WTC11 (cell line): ENCODE data around the gene SLC30A2.

Experiments used
- ARID4B ChIP-seq: sonication (generic); formaldehyde crosslinking; IDR thresholded peaks from 2 replicates; pipeline ENCODE4 v1.8.0; 2023; ENCODE audit warnings: missing genetic modification reagents, mild to moderate bottlenecking, borderline replicate concordance
- ATF1 ChIP-seq: sonication (generic); formaldehyde crosslinking; IDR thresholded peaks from 2 replicates; pipeline ENCODE4 v1.8.1; 2023; ENCODE audit warnings: mild to moderate bottlenecking, moderate library complexity, missing genetic modification reagents
- CTCF ChIP-seq: fragments of 200-600 bp; IDR thresholded peaks from 2 replicates; pipeline ENCODE4 v1.8.0; 2022; ENCODE audit warnings: antibody characterized with exemption
- ELF4 ChIP-seq: sonication (generic); formaldehyde crosslinking; IDR thresholded peaks from 2 replicates; pipeline ENCODE4 v1.8.1; 2022; ENCODE audit warnings: low read depth, mild to moderate bottlenecking, moderate library complexity, missing genetic modification reagents
- FOXP1 ChIP-seq: sonication (generic); formaldehyde crosslinking; IDR thresholded peaks from 2 replicates; pipeline ENCODE4 v1.8.0; 2022; ENCODE audit warnings: missing genetic modification reagents, mild to moderate bottlenecking, moderate library complexity, borderline replicate concordance
- HMGA2 ChIP-seq: fragments of 250-450 bp; sonication (Bioruptor Pico); IDR thresholded peaks from 2 replicates; pipeline ENCODE4 v1.4.0; 2021; ENCODE audit warnings: mild to moderate bottlenecking, moderate library complexity
- IRF2 ChIP-seq: sonication (generic); formaldehyde crosslinking; IDR thresholded peaks from 2 replicates; pipeline ENCODE4 v1.8.0; 2022; ENCODE audit warnings: low read depth, missing genetic modification reagents, borderline replicate concordance
- MAX ChIP-seq: sonication (generic); formaldehyde crosslinking; IDR thresholded peaks from 2 replicates; pipeline ENCODE4 v1.8.0; 2022; ENCODE audit warnings: mild to moderate bottlenecking, missing genetic modification reagents
- RELA ChIP-seq: sonication (generic); formaldehyde crosslinking; IDR thresholded peaks from 2 replicates; pipeline ENCODE4 v1.8.1; 2022; ENCODE audit warnings: missing genetic modification reagents, mild to moderate bottlenecking, borderline replicate concordance
- SP1 ChIP-seq: sonication (generic); formaldehyde crosslinking; conservative IDR thresholded peaks from 2 replicates; pipeline ENCODE4 v1.8.1; 2022; ENCODE audit warnings: missing genetic modification reagents
- ZNF425 ChIP-seq: fragments of 250-450 bp; sonication (Bioruptor Pico); conservative IDR thresholded peaks from 2 replicates; pipeline ENCODE4 v1.9.0; 2021; ENCODE audit warnings: mild to moderate bottlenecking

- TF ChIP-seq CTCF (no peak), ZNF425 (CRISPR knock-in tag) (no peak), SP1 (CRISPR knock-in tag) (no peak), ELF4 (CRISPR knock-in tag) (no peak), RELA (CRISPR knock-in tag) (no peak), MAX (no peak), FOXP1 (CRISPR knock-in tag) (no peak), IRF2 (CRISPR knock-in tag) (no peak), HMGA2 (no peak), ARID4B (CRISPR knock-in tag) (no peak), ATF1 (no peak)
Observed at GRCh38 chr1:26069941-26070295, 24.0 kb upstream of the SLC30A2 start.
